Measurements from ENCODE around the gene CETP. TPM values are rescaled to one million over a fixed set of nuclear protein-coding genes. Genes with fewer than 3 reads are reported as not detected.

The CETP gene
- total RNA-seq, 4 donors from 2014 or later = 0.55 TPM; not detected in 3

DNA sequence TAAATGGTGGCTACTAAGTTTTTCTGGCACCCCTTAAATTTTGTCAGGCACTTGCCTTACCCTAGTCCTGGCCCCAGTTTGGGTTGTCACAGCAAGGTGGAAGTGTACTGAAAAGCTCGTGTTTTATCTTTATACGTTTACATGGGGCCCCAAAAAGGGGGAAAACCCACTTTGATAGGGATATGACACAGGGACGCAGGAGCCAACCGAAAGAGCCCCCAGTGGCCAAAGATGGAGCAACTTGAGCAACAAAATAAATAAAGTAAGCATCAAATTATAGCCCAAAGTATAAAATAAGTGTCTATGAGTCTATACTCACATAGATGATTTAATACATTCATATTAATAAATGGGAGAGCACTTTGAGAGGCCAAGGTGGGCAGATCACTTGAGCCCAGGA lies 5.0 kb upstream of the CETP start:
- Histone ChIP-seq H3K27me3 (no peaks in the 10 kb centered on the region), H3K27ac (no peak overlapping the region), H3K9me3 (no peaks in the 10 kb centered on the region), H3K4me3 (no peak overlapping the region), H3K36me3 (no peaks in the 10 kb centered on the region), H3K4me1 (no peaks in the 10 kb centered on the region)
- intact Hi-C loops (cut with DNase I; ENCODE audit: low total_unique reads) (no loop called here), in situ Hi-C loops (cut with MboI; ENCODE audit: low pct_ligation_motif_present in 1 of 4, low pct_unique_long_range_greater_than_20kb in 1 of 4, low sequenced_read_pairs in 3 of 4) (loop anchor here in 2 of 4 donors (10.0 to 25.0 kb wide), 2 partner anchors 92 to 206 kb away; partner anchors contain the start of gene SLC12A3 (in 1 of the 2))
- TF ChIP-seq CTCF (IDR thresholded peaks at IDR 0.05) (no peak), POLR2A (IDR thresholded peaks at IDR 0.05) (no peak), POLR2AphosphoS5 (IDR thresholded peaks at IDR 0.05) (no peak), EP300 (IDR thresholded peaks at IDR 0.05; ENCODE audit: low read depth) (no peak)
- DNase-seq = no peak
- 54 to 55% methylated on average over 4 of the region's 4 CpGs for WGBS, 2 donors (ENCODE audit: low coverage in 1 of 2)

DNA sequence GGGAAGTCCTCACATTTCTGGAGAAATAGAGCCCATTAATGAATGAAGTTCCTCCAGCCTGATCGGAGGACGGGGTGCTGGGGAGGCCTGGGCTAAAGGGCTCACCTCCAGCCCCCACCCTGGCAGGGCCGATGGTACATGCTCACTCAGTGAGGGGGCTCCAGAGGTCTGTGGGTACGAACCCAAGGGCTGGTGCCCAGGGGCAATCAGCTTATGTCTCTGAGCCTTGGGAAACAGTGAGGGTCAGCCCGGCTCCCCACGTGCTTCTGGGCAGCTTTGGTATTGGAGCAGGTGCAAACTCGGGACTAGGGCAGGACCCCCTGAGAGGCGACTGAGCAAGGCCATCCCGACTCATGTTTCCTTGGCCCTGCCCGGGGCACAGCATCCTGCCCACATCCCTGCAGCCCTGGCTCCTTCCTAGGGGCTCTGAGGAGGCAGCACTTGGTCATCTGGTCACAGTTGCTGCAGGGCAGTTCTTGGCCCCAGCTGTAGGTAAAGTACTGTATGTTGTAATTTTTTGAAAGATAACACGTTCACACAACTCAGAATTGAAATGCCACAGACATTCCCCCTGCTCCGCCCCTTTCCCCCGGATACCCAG lies 969 bp upstream of the CETP start:
- WGBS, 2 donors (ENCODE audit: low coverage in 1 of 2) = 76% methylated on average over 11 of the region's 13 CpGs; no CpG with 5 or more reads in 1 of the 2 donors
- TF ChIP-seq CTCF (IDR thresholded peaks at IDR 0.05) (no peak), EP300 (IDR thresholded peaks at IDR 0.05; ENCODE audit: low read depth) (no peak), POLR2A (IDR thresholded peaks at IDR 0.05) (no peak), POLR2AphosphoS5 (IDR thresholded peaks at IDR 0.05) (no peak)
- intact Hi-C loops (cut with DNase I; ENCODE audit: low total_unique reads) = no loop called here
- H3K4me3 ChIP-seq = no peak overlapping the region
- in situ Hi-C loops (cut with MboI; ENCODE audit: low pct_ligation_motif_present in 1 of 4, low pct_unique_long_range_greater_than_20kb in 1 of 4, low sequenced_read_pairs in 3 of 4) = loop anchor here in 3 of 4 donors (10.0 to 25.0 kb wide), 2 partner anchors 202 to 204 kb away; no protein-coding TSS in a partner anchor
- no peak overlapping the region for H3K27ac ChIP-seq
- H3K9me3 ChIP-seq = no peaks in the 10 kb centered on the region
- DNase-seq = no peak
- no peaks in the 10 kb centered on the region for H3K36me3 ChIP-seq
- H3K27me3 ChIP-seq = no peaks in the 10 kb centered on the region
- peaks cover 0 to 13% (median 5%) of the 10 kb centered on the region in 4 donors for H3K4me1 ChIP-seq

DNA sequence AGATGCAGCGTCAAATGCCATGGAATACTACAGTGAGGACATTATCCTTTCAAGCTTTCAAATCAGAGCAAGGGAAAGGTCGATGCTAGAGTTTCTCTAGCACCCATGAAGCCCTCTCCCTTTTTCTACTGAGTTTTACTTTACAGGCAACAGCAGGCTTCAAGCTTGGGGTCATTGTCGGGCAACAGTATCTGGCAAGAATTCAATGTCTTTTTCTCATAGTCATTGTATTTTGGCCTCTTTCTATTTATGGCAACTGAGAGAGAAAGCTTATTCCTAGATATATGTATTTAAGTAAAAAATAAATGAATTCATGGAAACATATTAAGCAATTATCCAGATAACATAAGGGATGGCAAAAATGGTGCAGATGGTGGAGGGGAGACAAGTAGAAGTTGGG lies 364 bp upstream of the CETP start:
- DNase-seq = no peak
- no peak overlapping the region for H3K4me3 ChIP-seq
- WGBS, 2 donors (ENCODE audit: low coverage in 1 of 2) = 67 to 69% methylated on average over 3 of the region's 3 CpGs
- H3K36me3 ChIP-seq = no peaks in the 10 kb centered on the region
- no peak overlapping the region for H3K27ac ChIP-seq
- intact Hi-C loops (cut with DNase I; ENCODE audit: low total_unique reads) = no loop called here
- no peaks in the 10 kb centered on the region for H3K27me3 ChIP-seq
- no peaks in the 10 kb centered on the region for H3K9me3 ChIP-seq
- peaks cover 0 to 19% (median 7%) of the 10 kb centered on the region in 4 donors for H3K4me1 ChIP-seq
- TF ChIP-seq CTCF (IDR thresholded peaks at IDR 0.05) = no peak
- no peak for TF ChIP-seq POLR2A (IDR thresholded peaks at IDR 0.05)
- in situ Hi-C loops (cut with MboI; ENCODE audit: low pct_ligation_motif_present in 1 of 4, low pct_unique_long_range_greater_than_20kb in 1 of 4, low sequenced_read_pairs in 3 of 4) = loop anchor here in 3 of 4 donors (10.0 to 25.0 kb wide), 2 partner anchors 201 to 203 kb away; no protein-coding TSS in a partner anchor

DNA sequence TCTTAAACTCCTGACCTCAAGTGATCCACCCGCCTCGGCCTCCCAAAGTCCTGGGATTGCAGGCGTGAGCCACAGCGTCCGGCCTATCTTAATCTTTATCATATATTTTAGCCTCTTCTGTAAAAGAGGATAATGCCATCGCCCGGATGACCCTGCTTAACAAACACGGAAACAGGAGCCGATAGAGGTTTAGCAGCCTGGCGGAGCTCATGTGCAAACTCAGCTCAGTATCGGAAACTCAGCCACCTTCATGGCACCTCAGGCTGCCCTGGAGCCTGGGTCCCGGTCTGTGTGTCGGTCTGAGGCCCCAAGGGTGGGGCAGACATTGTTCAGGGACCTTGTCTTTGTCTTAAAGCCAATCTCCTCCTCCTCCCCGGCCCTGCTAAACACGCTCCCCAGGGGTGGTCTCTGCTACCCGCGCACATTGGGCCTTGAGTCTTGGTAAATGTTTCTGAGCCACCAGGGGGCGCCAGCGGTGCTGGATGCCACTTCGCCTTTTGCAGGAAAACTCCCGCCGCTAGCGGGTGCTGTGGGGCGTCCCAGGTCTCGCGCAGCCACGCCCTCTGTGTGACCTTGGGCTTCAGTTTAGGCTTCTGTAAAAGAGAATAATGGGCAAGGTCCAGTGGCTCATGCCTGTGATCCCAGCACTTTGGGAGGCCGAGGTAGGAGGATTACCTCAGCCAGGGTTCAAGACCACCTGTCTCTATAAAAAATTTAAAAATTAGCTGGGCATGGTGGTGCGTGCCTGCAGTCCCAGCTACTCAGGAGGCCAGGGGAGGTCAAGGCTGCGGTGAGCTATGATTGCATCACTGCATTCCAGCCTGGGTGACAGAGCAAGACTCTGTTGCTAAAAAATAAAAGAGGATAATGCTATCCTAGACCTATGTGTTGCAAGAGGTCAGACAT lies 2.7 kb downstream of the CETP start:
- Histone ChIP-seq H3K9me3 (no peaks in the 10 kb centered on the region), H3K27ac (peak overlapping the region in 1 of 4 donors; percentile 40), H3K36me3 (no peaks in the 10 kb centered on the region), H3K4me3 (no peak overlapping the region), H3K27me3 (no peaks in the 10 kb centered on the region), H3K4me1 (peaks cover 0 to 19% (median 7%) of the 10 kb centered on the region in 4 donors)
- peak; percentile 85 to 99 (median 97) for TF ChIP-seq CTCF (IDR thresholded peaks at IDR 0.05)
- peak in 1 of 3 donors; percentile 15 for TF ChIP-seq POLR2AphosphoS5 (IDR thresholded peaks at IDR 0.05)
- TF ChIP-seq EP300 (IDR thresholded peaks at IDR 0.05; ENCODE audit: low read depth) = no peak
- no peak for TF ChIP-seq POLR2A (IDR thresholded peaks at IDR 0.05)
- peak; percentile 96 for DNase-seq
- intact Hi-C loops (cut with DNase I; ENCODE audit: low total_unique reads) (no loop called here), in situ Hi-C loops (cut with MboI; ENCODE audit: low pct_ligation_motif_present in 1 of 4, low pct_unique_long_range_greater_than_20kb in 1 of 4, low sequenced_read_pairs in 3 of 4) (loop anchor here in 3 of 4 donors (10.0 to 25.0 kb wide), 2 partner anchors 198 to 200 kb away; no protein-coding TSS in a partner anchor)
- WGBS, 2 donors (ENCODE audit: low coverage in 1 of 2) = 47 to 73% methylated on average over 2 to 30 of the region's 30 CpGs
